ENCODE data around the gene CNTLN.
"Not testable (repeated sequence)": the region's sequence is repeated elsewhere in the genome, so short reads cannot be mapped to it uniquely, and the experiment has no call there.

CNTLN gene

GRCh38 chr9:17294822-17295624, 160.2 kb downstream of the CNTLN start:
- in situ Hi-C loops (cut with MboI; ENCODE audit: low sequenced_read_pairs): no loop called here

DNA sequence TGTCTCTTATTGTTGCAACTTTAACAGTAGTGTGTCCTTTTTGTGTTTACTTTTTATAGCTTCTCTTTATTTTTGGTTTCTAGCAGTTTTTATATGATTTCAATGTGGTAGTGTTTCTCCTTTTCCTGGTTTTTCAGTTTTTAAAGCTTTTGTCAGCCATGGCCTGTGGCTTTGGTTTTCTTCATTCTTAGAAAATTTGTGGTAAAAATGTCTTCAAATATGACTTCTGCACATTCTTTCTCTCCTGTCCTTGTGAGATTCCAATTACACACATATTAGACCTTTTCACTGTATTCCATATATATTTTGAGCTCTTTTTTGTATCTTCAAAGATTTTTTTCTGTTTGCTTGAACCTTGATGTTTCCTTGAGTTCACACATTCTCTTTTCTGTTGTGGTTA, 180.5 kb downstream of the CNTLN start:
- in situ Hi-C loops (cut with MboI; ENCODE audit: low sequenced_read_pairs): no loop called here

DNA sequence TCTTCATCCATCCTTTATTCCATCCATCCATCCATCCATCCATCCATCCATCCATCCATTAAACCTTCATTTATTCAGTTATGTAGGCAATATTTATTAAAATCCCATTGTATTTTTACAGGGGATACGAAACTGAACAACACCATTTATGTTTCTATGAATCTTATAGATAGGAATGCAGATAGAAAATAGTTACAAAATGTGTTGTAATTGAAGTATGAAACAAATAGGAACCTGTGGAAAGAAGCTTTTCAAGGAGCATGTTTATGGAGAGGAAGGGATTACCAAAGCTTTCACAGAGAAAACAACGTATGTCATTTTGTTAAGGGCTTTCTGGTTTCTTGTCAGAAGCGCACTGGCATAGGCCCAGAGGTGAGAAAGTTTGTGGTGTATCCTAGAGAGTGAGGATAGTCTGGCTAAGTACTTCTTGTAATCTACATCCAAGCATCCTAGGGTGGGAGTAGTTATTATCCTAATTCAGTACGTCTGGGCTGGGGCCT, 184.0 kb downstream of the CNTLN start:
- in situ Hi-C loops (cut with MboI; ENCODE audit: low sequenced_read_pairs): no loop called here

- in situ Hi-C loops (cut with MboI; ENCODE audit: low sequenced_read_pairs): no loop called here
Observed at GRCh38 chr9:17319864-17320263, 185.0 kb downstream of the CNTLN start.

GRCh38 chr9:17322882-17323864, 188.3 kb downstream of the CNTLN start:
- in situ Hi-C loops (cut with MboI; ENCODE audit: low sequenced_read_pairs): no loop called here

DNA sequence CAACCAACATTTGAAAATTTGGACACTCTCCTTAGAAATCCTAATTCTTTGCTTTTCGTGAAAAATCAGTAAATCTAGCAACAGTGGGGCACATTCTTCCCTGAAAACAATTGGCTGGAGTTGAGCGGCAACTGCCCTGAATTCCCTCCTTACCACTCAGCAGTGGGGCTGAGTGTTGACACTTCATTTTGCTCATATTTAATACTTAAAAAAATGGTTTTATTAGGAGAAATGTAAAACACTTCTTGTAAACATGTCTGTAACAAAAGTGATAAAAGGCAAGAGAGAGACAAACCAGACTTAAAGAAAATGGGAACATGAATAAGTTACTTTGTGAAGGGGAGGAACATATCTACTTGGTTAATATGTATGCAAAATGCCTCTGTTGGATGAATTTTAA, 193.5 kb downstream of the CNTLN start:
- in situ Hi-C loops (cut with MboI; ENCODE audit: low sequenced_read_pairs): no loop called here

GRCh38 chr9:17330097-17330496, 195.3 kb downstream of the CNTLN start:
- in situ Hi-C loops (cut with MboI; ENCODE audit: low sequenced_read_pairs): no loop called here

- in situ Hi-C loops (cut with MboI; ENCODE audit: low sequenced_read_pairs): no loop called here
Observed at GRCh38 chr9:17332115-17332514, 197.3 kb downstream of the CNTLN start.

DNA sequence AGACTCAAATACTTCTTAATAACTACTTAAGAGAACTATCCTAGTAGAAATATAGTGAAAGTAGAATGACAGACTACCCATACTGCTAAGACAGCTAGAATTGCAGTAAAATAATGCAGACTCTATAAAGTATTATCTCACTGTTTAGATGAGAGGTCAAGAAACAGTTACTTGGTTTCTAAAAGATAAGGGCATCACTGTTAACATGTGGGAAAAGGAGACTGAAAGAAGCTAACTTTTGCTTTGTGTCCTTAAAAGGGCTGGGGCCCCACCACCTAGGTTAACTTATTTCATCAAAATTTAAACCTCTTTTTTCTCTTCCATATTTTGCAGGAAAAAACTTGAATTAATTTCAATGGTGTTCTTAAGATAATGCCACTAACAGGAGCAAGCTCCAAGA, 204.3 kb downstream of the CNTLN start:
- in situ Hi-C loops (cut with MboI; ENCODE audit: low sequenced_read_pairs): no loop called here

GRCh38 chr9:17342696-17343095, 207.9 kb downstream of the CNTLN start:
- in situ Hi-C loops (cut with MboI; ENCODE audit: low sequenced_read_pairs): no loop called here

DNA sequence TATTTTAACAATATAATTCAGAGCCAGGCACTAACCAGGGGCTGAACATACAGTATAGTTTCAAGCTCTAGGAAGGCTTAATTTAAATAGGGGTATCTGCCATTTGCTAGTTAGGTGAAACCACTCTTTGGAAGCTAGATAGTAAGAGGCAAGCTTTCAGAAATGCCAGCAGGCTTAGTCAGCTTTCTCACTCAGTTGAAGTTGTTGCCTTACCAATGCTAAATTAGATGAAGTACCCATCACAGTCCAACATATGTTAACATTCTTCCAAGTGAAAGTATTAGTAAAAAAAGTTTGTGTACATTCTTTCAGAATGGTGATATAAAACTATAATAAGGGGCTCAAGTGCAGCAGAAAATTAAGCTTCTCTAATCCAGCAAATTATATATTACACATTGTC, 215.0 kb downstream of the CNTLN start:
- in situ Hi-C loops (cut with MboI; ENCODE audit: low sequenced_read_pairs): no loop called here

GRCh38 chr9:17354006-17354405, 219.2 kb downstream of the CNTLN start:
- in situ Hi-C loops (cut with MboI; ENCODE audit: low sequenced_read_pairs): not testable (repeated sequence)

- in situ Hi-C loops (cut with MboI; ENCODE audit: low sequenced_read_pairs): no loop called here
Observed at GRCh38 chr9:17361378-17361777, 226.5 kb downstream of the CNTLN start.

- in situ Hi-C loops (cut with MboI; ENCODE audit: low sequenced_read_pairs): no loop called here
Observed at GRCh38 chr9:17367035-17367434, 232.2 kb downstream of the CNTLN start.

DNA sequence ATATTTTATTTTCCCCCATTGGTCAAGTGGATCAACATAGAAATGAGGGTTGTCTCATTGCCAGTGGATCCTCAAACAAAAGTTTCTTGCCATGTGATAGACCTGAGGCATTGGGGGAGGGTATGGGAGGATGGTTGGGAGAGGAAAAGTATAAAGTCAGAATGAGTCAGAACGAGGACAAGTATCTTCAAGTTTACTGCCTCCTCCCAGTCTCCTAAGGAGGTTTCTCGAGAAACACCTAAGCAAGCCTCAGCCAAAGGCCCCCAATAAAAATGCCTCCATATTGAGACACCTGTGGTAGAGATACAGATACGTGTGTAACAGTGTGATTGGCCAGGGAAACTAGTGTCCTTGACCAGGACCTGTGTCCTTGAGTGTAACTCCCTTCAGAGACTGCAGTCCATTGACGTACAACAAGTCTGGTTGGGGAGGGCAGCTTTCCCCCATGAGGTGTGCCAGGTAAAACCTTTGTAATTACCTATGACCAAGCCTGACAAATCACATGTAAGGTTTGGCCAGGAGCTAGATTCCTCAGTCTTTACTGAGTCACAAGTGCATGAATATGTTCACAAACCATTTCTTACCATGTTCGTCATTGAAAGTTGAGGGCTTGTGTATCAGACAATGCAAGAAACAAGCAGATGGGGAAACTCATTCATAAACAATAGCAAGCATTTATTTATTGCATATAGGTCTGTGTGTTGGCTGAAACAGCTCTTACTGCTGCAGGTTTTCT, 245.5 kb downstream of the CNTLN start:
- in situ Hi-C loops (cut with MboI; ENCODE audit: low sequenced_read_pairs): no loop called here

DNA sequence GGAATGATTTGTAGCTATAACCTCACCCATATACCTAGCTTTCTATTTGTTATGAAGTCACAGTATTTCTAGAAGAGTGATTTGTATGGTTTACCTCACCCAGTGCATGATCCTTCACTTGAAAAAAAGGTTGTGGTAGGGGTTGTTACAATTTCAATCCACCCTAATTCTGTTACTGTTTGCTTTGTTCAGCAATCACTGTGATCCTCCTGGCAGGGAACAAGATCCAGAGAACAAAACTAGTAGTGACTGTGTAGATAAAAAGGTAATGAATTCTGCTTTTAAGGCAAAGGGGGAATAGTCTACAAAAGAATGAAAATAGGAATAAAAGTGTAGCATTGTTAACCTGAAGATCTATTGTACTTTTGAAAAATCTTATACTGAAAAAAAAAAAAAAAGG, 252.7 kb downstream of the CNTLN start:
- in situ Hi-C loops (cut with MboI; ENCODE audit: low sequenced_read_pairs): no loop called here

GRCh38 chr9:17389026-17389425, 254.2 kb downstream of the CNTLN start:
- in situ Hi-C loops (cut with MboI; ENCODE audit: low sequenced_read_pairs): no loop called here

GRCh38 chr9:17394881-17395510, 260.2 kb downstream of the CNTLN start:
- in situ Hi-C loops (cut with MboI; ENCODE audit: low sequenced_read_pairs): no loop called here

DNA sequence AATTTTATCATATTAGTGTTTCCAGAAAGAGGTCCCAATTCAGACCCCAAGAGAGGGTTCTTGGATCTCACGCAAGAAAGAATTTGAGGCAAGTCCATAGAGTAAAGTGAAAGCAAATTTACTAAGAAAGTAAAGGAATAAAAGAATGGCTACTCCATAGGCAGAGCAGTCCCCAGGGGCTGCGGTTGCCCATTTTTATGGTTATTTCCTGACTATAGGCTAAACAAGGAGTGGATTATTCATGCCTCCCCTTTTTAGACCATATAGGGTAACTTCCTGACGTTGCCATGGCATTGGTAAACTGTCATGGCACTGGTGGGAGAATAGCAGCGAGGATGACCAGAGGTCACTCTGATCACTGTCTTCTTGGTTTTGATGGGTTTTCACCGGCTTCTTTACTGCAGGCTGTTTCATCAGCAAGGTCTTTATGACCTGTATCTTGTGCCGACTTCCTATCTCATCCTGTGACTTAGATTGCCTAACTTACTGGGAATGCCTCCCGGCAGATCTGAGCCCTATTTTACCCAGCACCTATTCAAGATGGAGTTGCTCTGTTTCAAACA, 262.4 kb downstream of the CNTLN start:
- in situ Hi-C loops (cut with MboI; ENCODE audit: low sequenced_read_pairs): not testable (repeated sequence)

- in situ Hi-C loops (cut with MboI; ENCODE audit: low sequenced_read_pairs): no loop called here
Observed at GRCh38 chr9:17398350-17398749, 263.5 kb downstream of the CNTLN start.
